HepG2 (cell line): ENCODE measurements around the gene NUAK2. TPM values are rescaled to one million over a fixed set of nuclear protein-coding genes. Genes with fewer than 3 reads are reported as not detected.

Experiments used
- AGO2 ChIP-seq: fragments of 200-400 bp; formaldehyde crosslinking; optimal IDR thresholded peaks from 2 replicates; pipeline ENCODE3; 2017; ENCODE audit warnings: mild to moderate bottlenecking, low read depth, low read length, moderate library complexity
- ASH2L ChIP-seq: fragments of 300-600, 200-600 bp; sonication (generic); IDR thresholded peaks from 2 replicates; pipeline ENCODE4 v1.7.0; 2017; ENCODE audit warnings: low read depth, mild to moderate bottlenecking, moderate library complexity, mixed read lengths, low read length; ENCODE audit not compliant: insufficient read length
- ATM ChIP-seq: fragments of 450-650 bp; IDR thresholded peaks from 2 replicates; pipeline ENCODE4 v1.7.1; 2017; ENCODE audit warnings: mild to moderate bottlenecking, borderline replicate concordance
- CHCHD3 ChIP-seq: sonication (generic); formaldehyde crosslinking; IDR thresholded peaks from 2 replicates; pipeline ENCODE4 v1.8.0; 2022; ENCODE audit warnings: mild to moderate bottlenecking, missing genetic modification reagents, moderate library complexity
- EP300 ChIP-seq, 3 experiments: sonication (generic) in 1 of 3; formaldehyde crosslinking in 1 of 3; IDR thresholded peaks; 2 replicates each; pipeline versions ENCODE4 v1.5.1 to v1.6.1; 2011 to 2020; ENCODE audit warnings: low read depth in 2 of 3, low read length in 2 of 3, borderline replicate concordance in 1 of 3, improper control_type of control experiment in 1 of 3, mild to moderate bottlenecking in 1 of 3, missing genetic modification reagents in 1 of 3, moderate library complexity in 1 of 3
- JUN ChIP-seq: sonication (generic); formaldehyde crosslinking; IDR thresholded peaks from 2 replicates; pipeline ENCODE4 v1.4.0; 2020; ENCODE audit warnings: mild to moderate bottlenecking, missing genetic modification reagents
- KDM1A ChIP-seq: IDR thresholded peaks from 2 replicates; pipeline ENCODE4 v1.6.1; 2016; ENCODE audit warnings: missing compliant biosample characterization
- MED1 ChIP-seq: sonication (generic); formaldehyde crosslinking; IDR thresholded peaks from 2 replicates; pipeline ENCODE4 v1.4.0; 2020; ENCODE audit warnings: missing genetic modification reagents
- NFRKB ChIP-seq: fragments of 450-650 bp; IDR thresholded peaks from 2 replicates; pipeline ENCODE4 v1.6.1; 2017
- SNRNP70 ChIP-seq: fragments of 200-400 bp; formaldehyde crosslinking; IDR thresholded peaks from 2 replicates; pipeline ENCODE4 v1.6.1; 2017; ENCODE audit warnings: mild to moderate bottlenecking, low read depth, low read length, moderate library complexity
- XBP1 ChIP-seq: sonication (generic); formaldehyde crosslinking; IDR thresholded peaks from 2 replicates; pipeline ENCODE4 v1.5.0; 2020; ENCODE audit warnings: missing genetic modification reagents
- ZBTB34 ChIP-seq: sonication (generic); formaldehyde crosslinking; IDR thresholded peaks from 2 replicates; pipeline ENCODE4 v1.8.0; 2022; ENCODE audit warnings: mild to moderate bottlenecking, missing genetic modification reagents
- ZBTB7B ChIP-seq: sonication (generic); formaldehyde crosslinking; IDR thresholded peaks from 2 replicates; pipeline ENCODE4 v1.4.0; 2020; ENCODE audit warnings: missing genetic modification reagents
- ZGPAT ChIP-seq: IDR thresholded peaks from 2 replicates; pipeline ENCODE4 v1.6.1; 2016; ENCODE audit warnings: mild to moderate bottlenecking
- ZNF18 ChIP-seq: sonication (generic); formaldehyde crosslinking; IDR thresholded peaks from 2 replicates; pipeline ENCODE4 v1.8.0; 2022; ENCODE audit warnings: mild to moderate bottlenecking, missing genetic modification reagents; ENCODE audit not compliant: insufficient replicate concordance
- ZNF577 ChIP-seq: sonication (generic); formaldehyde crosslinking; IDR thresholded peaks from 2 replicates; pipeline ENCODE4 v1.4.0; 2020; ENCODE audit warnings: mild to moderate bottlenecking, low read depth, missing genetic modification reagents, borderline replicate concordance
- ZNF619 ChIP-seq: sonication (generic); formaldehyde crosslinking; IDR thresholded peaks from 2 replicates; pipeline ENCODE4 v1.4.0; 2020; ENCODE audit warnings: mild to moderate bottlenecking, missing genetic modification reagents
- ZNF749 ChIP-seq: sonication (generic); formaldehyde crosslinking; IDR thresholded peaks from 2 replicates; pipeline ENCODE4 v1.8.0; 2022; ENCODE audit warnings: mild to moderate bottlenecking, missing genetic modification reagents, moderate library complexity, borderline replicate concordance
- polyA plus RNA-seq, 8 experiments: library from polyadenylated mRNA; depleted of rRNA in 3 of 8; stranded (reverse) in 7 of 8; unstranded in 1 of 8; fragments of >200 nt; fragmentation: Illumina TruSeq in 4 of 8; extraction: Trizol in 4 of 8; gene quantifications; 2 replicates each; pipeline versions ENCODE4 v1.2.1 to v1.2.3, GENCODE V29; 2011 to 2016; ENCODE audit warnings: low read depth in 4 of 8, missing spikeins in 1 of 8, mixed read lengths in 1 of 8; ENCODE audit not compliant: insufficient read depth in 1 of 8
- total RNA-seq, 5 experiments: library from RNA; depleted of rRNA; stranded (reverse); fragments of >200 nt; fragmentation: Illumina TruSeq; extraction: Trizol; gene quantifications; 2 replicates each; pipeline ENCODE4 v1.2.3, GENCODE V29; 2016; ENCODE audit warnings: low read depth in 1 of 5
- TF ChIP-seq, protein P1 (sequence below): sonication (generic); formaldehyde crosslinking; IDR thresholded peaks from 2 replicates; pipeline ENCODE4 v1.4.0; 2020; ENCODE audit warnings: mild to moderate bottlenecking, missing genetic modification reagents, borderline replicate concordance
- TF ChIP-seq, protein P2 (sequence below): sonication (generic); formaldehyde crosslinking; IDR thresholded peaks from 2 replicates; pipeline ENCODE4 v1.8.0; 2023; ENCODE audit warnings: mild to moderate bottlenecking, missing genetic modification reagents

Gene NUAK2
- total and polyA plus RNA-seq, 2 of the 13 experiments (the other 11 are each of a cell fraction or from before 2014, with no cell fraction given): 0.75 to 1.1 TPM

DNA sequence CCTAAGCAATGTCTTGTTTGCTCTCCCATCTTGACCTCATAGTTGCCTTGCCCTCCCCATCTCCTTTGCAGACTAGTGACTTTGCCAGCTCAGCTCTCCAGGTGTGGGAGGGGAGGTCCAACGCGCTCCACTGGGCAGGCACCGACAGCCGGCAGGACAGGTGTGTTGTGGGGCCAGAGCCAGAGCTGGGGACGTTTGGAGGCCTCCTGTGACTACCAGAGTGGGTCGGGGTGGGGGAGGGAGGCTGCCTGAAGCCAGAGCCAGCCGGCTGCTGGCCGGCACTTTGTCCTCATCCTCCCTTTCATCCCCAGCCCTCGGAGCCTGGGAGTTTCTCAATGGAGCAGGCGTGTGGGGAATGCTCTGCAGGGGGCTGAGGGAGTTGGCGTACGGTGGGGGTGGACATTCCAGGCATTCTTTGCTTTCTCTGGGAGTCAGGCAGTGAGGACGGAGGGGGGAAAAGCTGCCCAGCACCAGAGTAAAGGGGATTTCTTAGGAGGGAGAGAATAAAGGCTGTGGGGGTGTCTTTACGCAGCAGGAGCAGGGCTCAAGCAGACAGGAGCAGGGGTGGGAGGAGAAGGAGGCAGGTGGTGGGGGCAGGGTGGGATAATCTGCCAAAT is 20.2 kb downstream of the NUAK2 start (continued):
- TF ChIP-seq, protein P1, sequence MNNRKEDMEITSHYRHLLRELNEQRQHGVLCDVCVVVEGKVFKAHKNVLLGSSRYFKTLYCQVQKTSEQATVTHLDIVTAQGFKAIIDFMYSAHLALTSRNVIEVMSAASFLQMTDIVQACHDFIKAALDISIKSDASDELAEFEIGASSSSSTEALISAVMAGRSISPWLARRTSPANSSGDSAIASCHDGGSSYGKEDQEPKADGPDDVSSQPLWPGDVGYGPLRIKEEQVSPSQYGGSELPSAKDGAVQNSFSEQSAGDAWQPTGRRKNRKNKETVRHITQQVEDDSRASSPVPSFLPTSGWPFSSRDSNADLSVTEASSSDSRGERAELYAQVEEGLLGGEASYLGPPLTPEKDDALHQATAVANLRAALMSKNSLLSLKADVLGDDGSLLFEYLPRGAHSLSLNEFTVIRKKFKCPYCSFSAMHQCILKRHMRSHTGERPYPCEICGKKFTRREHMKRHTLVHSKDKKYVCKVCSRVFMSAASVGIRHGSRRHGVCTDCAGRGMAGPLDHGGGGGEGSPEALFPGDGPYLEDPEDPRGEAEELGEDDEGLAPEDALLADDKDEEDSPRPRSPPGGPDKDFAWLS: no peak
- TF ChIP-seq ZGPAT (CRISPR knock-in tag): peak; percentile 62; the same call in 1 of the 2 replicates
- TF ChIP-seq KDM1A (CRISPR knock-in tag): peak; percentile 58; the same call in 1 of the 2 replicates
- TF ChIP-seq AGO2: peak; percentile 56
- TF ChIP-seq NFRKB: no peak
- TF ChIP-seq MED1 (CRISPR knock-in tag): peak; percentile 55
- no peak for TF ChIP-seq ZNF577 (CRISPR knock-in tag)
- TF ChIP-seq EP300 (IDR thresholded peaks at IDR 0.05; ENCODE audit: low read depth in 2 of 2, low read length in 2 of 2): peak; percentile 77 to 82
- TF ChIP-seq EP300 (CRISPR knock-in tag; IDR thresholded peaks at IDR 0.05; ENCODE audit: borderline replicate concordance): peak; percentile 88
- TF ChIP-seq ZBTB7B (CRISPR knock-in tag): peak; percentile 82
- TF ChIP-seq XBP1 (CRISPR knock-in tag): no peak
- no peak for TF ChIP-seq ZNF18 (CRISPR knock-in tag)
- no peak for TF ChIP-seq JUN
- TF ChIP-seq ZBTB34: peak; percentile 61; the same call in 1 of the 2 replicates
- no peak for TF ChIP-seq ATM
- no peak for TF ChIP-seq CHCHD3 (CRISPR knock-in tag)
- TF ChIP-seq ZNF619 (CRISPR knock-in tag): no peak
- TF ChIP-seq ASH2L: peak; percentile 38
- TF ChIP-seq, protein P2, sequence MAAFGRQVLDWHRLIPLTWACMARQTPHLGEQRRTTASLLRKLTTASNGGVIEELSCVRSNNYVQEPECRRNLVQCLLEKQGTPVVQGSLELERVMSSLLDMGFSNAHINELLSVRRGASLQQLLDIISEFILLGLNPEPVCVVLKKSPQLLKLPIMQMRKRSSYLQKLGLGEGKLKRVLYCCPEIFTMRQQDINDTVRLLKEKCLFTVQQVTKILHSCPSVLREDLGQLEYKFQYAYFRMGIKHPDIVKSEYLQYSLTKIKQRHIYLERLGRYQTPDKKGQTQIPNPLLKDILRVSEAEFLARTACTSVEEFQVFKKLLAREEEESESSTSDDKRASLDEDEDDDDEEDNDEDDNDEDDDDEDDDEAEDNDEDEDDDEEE (CRISPR knock-in tag): 0 out of 2 replicates have a peak, but pooled peaks have one; percentile 58
- no peak for TF ChIP-seq SNRNP70
- no peak for TF ChIP-seq ZNF749
